Uterus (tissue), 4 donors: ENCODE results near the gene LRRC4C. TPM values are rescaled to one million over a fixed set of nuclear protein-coding genes. Genes with fewer than 3 reads are reported as not detected.

Experiments
- DNase-seq, 2 donors: peaks; one replicate each; pipeline ENCODE4 v3.0.0-alpha.2; 2019 to 2020
- H3K27ac ChIP-seq, 2 donors: fragments of 200-600 bp; sonication (generic); 1 replicate in 1 of 2; 2 replicates in 1 of 2; pipeline ENCODE4 v1.5.1; 2016 to 2018
- H3K27me3 ChIP-seq, 2 donors: fragments of 200-600 bp; sonication (generic); one replicate each; pipeline ENCODE4 v1.5.1; 2018 to 2019; ENCODE audit warnings: control low read depth in 1 of 2
- H3K36me3 ChIP-seq, 2 donors: fragments of 200-600 bp; sonication (generic); one replicate each; pipeline ENCODE4 v1.5.1; 2019; ENCODE audit warnings: control low read depth in 1 of 2
- H3K4me1 ChIP-seq, 2 donors: fragments of 200-600 bp; sonication (generic); one replicate each; pipeline ENCODE4 v1.5.1; 2018 to 2019; ENCODE audit warnings: control low read depth in 1 of 2
- H3K4me3 ChIP-seq, 2 donors: fragments of 200-600 bp; sonication (generic); 1 replicate in 1 of 2; 2 replicates in 1 of 2; pipeline ENCODE4 v1.5.1; 2018 to 2019; ENCODE audit warnings: mild to moderate bottlenecking in 1 of 2
- H3K9me3 ChIP-seq, 2 donors: fragments of 200-600 bp; sonication (generic); one replicate each; pipeline ENCODE4 v1.5.1; 2019; ENCODE audit warnings: control low read depth in 1 of 2
- CTCF ChIP-seq, 4 experiments: fragments of 200-600 bp in 2 of 4; fragments of 450-650 bp in 2 of 4; sonication (generic) in 2 of 4; IDR thresholded peaks; one replicate each; pipeline ENCODE4 v1.5.1; 2016 to 2019; ENCODE audit warnings: antibody characterized with exemption in 4 of 4, mild to moderate bottlenecking in 2 of 4, moderate library complexity in 1 of 4
- POLR2A ChIP-seq, 2 donors: fragments of 450-650 bp; IDR thresholded peaks; one replicate each; pipeline ENCODE4 v1.6.1; 2016; ENCODE audit warnings: antibody characterized with exemption in 2 of 2, mild to moderate bottlenecking in 1 of 2, moderate library complexity in 1 of 2
- intact Hi-C: fragments of 100-400 bp; cut with DNase I; formaldehyde crosslinking; loops from one replicate; pipeline ENCODE4 v1.15.1; 2023; ENCODE audit warnings: low total_unique reads
- total RNA-seq, 4 donors: library from RNA; depleted of rRNA in 3 of 4; stranded (reverse); fragments of >200 nt in 3 of 4; gene quantifications; one replicate each; pipeline versions ENCODE4 v1.1.0 to v1.2.4, GENCODE V29; 2014 to 2023
- donor health status: DM: yes; HTN: yes; CAD: no.

The LRRC4C gene
- total RNA-seq, 4 donors from 2014 or later: 1.5 to 16.9 (median 2.1) TPM; not detected in 1

GRCh38 chr11:40230821-40231220 lies 1228.6 kb downstream of the LRRC4C start:
- TF ChIP-seq POLR2A (IDR thresholded peaks at IDR 0.05) (no peak), CTCF (IDR thresholded peaks at IDR 0.05) (no peak)
- no peak for DNase-seq
- Histone ChIP-seq H3K27ac (no peak overlapping the region), H3K9me3 (no peaks in the 10 kb centered on the region), H3K4me3 (no peak overlapping the region), H3K4me1 (no peaks in the 10 kb centered on the region), H3K36me3 (no peaks in the 10 kb centered on the region), H3K27me3 (no peaks in the 10 kb centered on the region)
- intact Hi-C loops: no loop called here

GRCh38 chr11:40228662-40229061 lies 1230.8 kb downstream of the LRRC4C start:
- Histone ChIP-seq H3K27ac (no peak overlapping the region), H3K9me3 (no peaks in the 10 kb centered on the region), H3K36me3 (no peaks in the 10 kb centered on the region), H3K27me3 (no peaks in the 10 kb centered on the region), H3K4me3 (no peak overlapping the region), H3K4me1 (no peaks in the 10 kb centered on the region)
- TF ChIP-seq POLR2A (IDR thresholded peaks at IDR 0.05) (no peak), CTCF (IDR thresholded peaks at IDR 0.05) (no peak)
- no peak for DNase-seq
- intact Hi-C loops: no loop called here

GRCh38 chr11:40227730-40228129 lies 1231.7 kb downstream of the LRRC4C start:
- H3K27me3 ChIP-seq: no peaks in the 10 kb centered on the region
- no peak overlapping the region for H3K27ac ChIP-seq
- TF ChIP-seq POLR2A (IDR thresholded peaks at IDR 0.05) (no peak), CTCF (IDR thresholded peaks at IDR 0.05) (no peak)
- DNase-seq: no peak
- no peaks in the 10 kb centered on the region for H3K36me3 ChIP-seq
- intact Hi-C loops: no loop called here
- H3K4me1 ChIP-seq: no peaks in the 10 kb centered on the region
- H3K4me3 ChIP-seq: no peak overlapping the region
- H3K9me3 ChIP-seq: no peaks in the 10 kb centered on the region

GRCh38 chr11:40226654-40227053 lies 1232.8 kb downstream of the LRRC4C start:
- Histone ChIP-seq H3K4me3 (no peak overlapping the region), H3K36me3 (no peaks in the 10 kb centered on the region), H3K9me3 (no peaks in the 10 kb centered on the region), H3K4me1 (no peaks in the 10 kb centered on the region), H3K27ac (no peak overlapping the region), H3K27me3 (no peaks in the 10 kb centered on the region)
- TF ChIP-seq POLR2A (IDR thresholded peaks at IDR 0.05): no peak
- TF ChIP-seq CTCF (IDR thresholded peaks at IDR 0.05): no peak
- DNase-seq: no peak
- intact Hi-C loops: no loop called here

- no peaks in the 10 kb centered on the region for H3K9me3 ChIP-seq
- no peak overlapping the region for H3K4me3 ChIP-seq
- H3K27ac ChIP-seq: no peak overlapping the region
- H3K36me3 ChIP-seq: no peaks in the 10 kb centered on the region
- no peaks in the 10 kb centered on the region for H3K27me3 ChIP-seq
- H3K4me1 ChIP-seq: no peaks in the 10 kb centered on the region
- intact Hi-C loops: no loop called here
- TF ChIP-seq POLR2A (IDR thresholded peaks at IDR 0.05): no peak
- no peak for TF ChIP-seq CTCF (IDR thresholded peaks at IDR 0.05)
- DNase-seq: no peak
These were observed 1235.7 kb downstream of the LRRC4C start for GRCh38 chr11:40223596-40224330.
